K562 treated with DMSO at 1 percent for 48 hours (cell line): ENCODE measurements around the gene HERC3. TPM values are rescaled to one million over a fixed set of nuclear protein-coding genes. Genes with fewer than 3 reads are reported as not detected.

Experiments used
- total RNA-seq: library from RNA; unstranded; fragments of 300-600 nt; gene quantifications from 2 replicates; pipeline ENCODE4 v1.2.3, GENCODE V29; 2022; ENCODE audit warnings: low replicate concordance; ENCODE audit errors: extremely low read depth

The HERC3 gene
- total RNA-seq: not detected in 2 replicates

GRCh38 chr4:88591787-88592599 lies at the start of gene HERC3:
HERC3 (plus strand) TSS chr4:88592480; CDS start chr4:88605824, 13,344 bp downstream.

GRCh38 chr4:88697588-88698329 lies 105.5 kb downstream of the HERC3 start, which contains the start of gene NAP1L5:
NAP1L5 (minus strand) TSS chr4:88697829; CDS start chr4:88697754, 75 bp downstream.

Other genes starting within 250 kb of the HERC3 start
- gene HERC6, start 213.6 kb upstream of the HERC3 start, total RNA-seq: not detected in 2 replicates
- gene HERC5, start 135.4 kb upstream of the HERC3 start, total RNA-seq: not detected in 2 replicates
- not detected in 2 replicates for gene PYURF, start 68.7 kb upstream of the HERC3 start, total RNA-seq
- not detected in 2 replicates for gene NAP1L5, start 105.3 kb downstream of the HERC3 start, total RNA-seq